NCI-H82 treated with DMSO at 0.1 percent for 48 hours (cell line): ENCODE data around the gene MIOS.
"Not testable (repeated sequence)": the region's sequence is repeated elsewhere in the genome, so short reads cannot be mapped to it uniquely, and the experiment has no call there.

Experiments used
- DNase-seq: peaks from one replicate; lab custom pipeline; 2025; ENCODE audit not compliant: unreplicated experiment; lab: John Stamatoyannopoulos, UW

Gene MIOS

DNA sequence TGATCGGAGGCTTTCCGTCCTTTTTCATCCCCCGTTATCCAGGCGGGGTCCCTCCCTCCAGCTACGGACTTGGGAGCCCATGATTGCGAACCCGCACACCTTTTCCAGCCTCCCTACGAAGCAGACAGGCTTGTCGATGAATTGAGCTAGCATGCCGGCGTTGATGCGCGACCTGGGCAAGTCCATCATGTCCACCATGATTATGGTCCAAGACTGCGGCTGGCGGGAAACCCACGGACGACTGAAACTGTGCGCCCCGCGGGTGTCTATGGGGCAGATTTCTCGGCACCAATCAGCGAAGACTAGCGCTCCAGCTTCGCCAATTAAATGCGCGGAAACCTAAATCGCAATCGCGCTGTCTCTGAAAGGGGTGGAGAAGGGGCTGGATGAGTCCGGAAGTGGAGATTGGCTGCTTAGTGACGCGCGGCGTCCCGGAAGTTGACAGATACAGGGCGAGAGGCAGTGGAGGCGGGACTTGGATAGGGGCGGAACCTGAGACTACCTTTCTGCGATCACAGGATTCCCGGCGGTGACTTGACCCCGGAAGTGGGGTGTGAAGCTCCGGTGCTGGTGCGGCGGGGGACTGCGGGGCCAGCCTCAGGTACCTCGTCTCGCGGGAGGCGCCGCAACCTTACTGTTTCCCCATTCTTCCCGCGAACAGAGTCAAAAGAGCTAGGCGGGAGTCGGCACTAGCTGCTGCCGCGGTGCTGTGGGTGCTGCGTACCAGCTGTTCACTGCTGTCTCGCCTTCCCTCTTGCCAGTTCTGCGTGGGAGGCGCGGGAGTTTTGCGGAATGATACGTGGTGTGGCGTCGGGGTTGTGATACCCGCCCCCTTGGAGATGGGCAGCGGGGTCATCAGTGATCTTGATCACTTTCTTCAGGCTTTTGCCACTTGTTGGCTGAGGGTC is 73.8 kb downstream of the MIOS start, which contains the start of gene UMAD1:
Gene UMAD1, plus strand, starts transcription at position 532 of the 908 bp plus-strand sequence. CDS start 32,620 bp downstream, outside the sequence.
- DNase-seq, result peak; percentile 99

DNA sequence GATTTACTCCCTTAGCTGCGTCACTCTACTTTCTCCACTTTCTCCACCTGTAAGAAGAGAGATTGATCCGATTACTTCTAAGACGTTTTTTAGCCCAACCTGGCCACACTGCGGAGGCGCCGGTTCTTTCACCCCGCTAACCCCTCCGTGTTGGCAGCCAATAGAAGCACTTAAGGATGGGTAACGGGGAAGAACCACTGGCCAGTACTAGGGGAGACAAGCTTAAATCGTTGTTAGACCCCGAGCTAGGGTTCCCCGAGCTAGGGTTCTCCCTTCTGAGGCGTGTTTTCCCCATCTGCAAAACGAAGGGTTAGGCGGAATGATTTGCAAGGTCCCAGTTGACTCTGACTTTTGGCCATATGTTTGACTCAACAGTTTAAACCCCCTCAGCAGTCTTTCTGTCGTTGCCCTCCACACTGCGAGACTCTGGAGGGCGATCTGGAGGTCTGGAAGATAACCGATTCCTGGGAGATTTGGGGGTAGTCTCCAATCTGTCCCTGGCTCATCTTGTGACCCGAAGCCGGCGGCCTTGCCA is 74.5 kb downstream of the MIOS start:
- no peak for DNase-seq

DNA sequence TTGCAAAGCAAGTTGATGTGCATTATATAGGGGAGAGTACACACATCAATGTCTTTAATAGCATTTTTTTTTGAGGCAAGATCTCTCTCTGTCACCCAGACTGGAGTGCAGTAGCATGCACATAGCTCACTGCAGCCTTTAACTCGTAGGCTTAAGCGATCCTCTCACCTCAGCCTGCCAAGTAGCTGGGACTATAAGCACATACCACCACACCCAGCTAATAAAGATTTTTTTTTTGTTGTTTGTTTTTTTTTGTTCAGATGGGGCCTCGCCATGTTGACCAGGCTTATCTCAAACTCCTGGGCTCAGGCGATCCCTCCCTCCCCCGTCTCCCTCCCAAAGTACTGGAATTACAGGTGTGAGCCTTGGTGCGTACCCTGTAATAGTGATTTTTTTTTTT is 75.4 kb downstream of the MIOS start:
- no peak for DNase-seq

DNA sequence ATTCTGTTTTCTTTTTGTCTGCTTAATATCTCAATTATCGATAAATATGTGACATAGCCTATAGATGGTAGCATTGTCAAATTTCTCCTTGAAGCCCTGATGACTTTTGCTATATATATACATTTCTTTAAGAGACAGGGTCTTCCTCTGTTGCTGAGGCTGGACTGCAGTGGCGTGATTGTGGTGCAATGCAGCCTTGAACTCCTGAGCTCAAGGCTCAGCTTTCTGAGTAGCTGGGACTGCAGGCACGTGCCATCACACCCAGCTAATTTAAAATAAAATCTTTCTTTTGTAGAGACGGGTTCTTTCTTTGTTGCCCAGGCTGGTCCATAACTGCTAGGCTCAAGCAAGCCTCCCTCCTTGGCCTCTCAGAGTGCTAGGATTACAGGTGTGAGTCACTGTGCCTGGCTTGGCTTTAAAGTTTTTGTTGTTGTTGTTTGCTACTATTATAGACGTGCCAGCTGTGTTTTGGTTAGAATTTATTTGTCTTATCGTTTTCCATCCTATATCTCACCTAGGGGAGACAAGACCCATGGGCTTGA is 80.9 kb downstream of the MIOS start:
- no peak for DNase-seq

DNA sequence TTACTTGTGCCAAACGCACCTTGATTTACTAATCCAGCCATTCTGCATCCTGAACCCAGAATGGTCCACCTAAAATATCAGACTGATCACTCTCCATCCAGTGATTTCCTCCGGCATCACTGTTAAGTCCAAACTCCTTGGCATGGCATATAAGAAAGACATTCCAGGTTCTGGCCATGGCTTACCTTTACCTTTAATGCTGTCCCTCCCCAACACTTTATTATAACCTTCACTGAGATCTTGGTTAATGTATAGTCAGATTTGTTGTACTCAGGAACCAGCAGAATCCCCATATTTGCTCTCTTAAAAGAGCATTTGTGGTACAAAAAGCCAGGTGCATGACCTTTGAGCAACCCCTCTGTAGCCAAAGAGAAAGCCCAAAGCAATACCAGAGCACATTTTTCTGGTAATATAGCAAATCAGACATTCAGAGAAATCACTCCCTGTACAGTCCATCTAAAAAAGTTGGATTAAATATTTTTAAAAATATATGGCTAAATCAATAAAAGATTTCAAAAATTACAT is 84.1 kb downstream of the MIOS start:
- DNase-seq, result no peak

DNA sequence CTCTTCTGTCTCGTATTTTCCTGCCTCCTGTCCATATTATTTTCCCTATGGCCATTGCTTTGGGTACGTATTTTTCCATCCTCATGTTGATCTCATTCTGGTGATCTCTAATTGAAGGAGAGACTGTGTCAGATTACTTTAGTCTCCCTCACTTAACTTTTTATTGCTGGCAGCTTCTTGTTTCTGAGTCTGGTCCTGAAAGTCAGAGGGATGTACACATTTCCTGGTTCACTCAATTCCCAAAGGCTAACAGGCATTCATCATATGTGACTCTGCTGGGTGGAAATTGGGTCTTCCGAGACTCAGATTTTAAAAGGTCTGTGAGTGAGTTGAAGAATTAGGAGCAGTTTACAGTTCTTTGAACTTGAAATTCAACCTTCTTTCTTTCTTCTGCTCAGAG is 84.8 kb downstream of the MIOS start:
- DNase-seq, result no peak

DNA sequence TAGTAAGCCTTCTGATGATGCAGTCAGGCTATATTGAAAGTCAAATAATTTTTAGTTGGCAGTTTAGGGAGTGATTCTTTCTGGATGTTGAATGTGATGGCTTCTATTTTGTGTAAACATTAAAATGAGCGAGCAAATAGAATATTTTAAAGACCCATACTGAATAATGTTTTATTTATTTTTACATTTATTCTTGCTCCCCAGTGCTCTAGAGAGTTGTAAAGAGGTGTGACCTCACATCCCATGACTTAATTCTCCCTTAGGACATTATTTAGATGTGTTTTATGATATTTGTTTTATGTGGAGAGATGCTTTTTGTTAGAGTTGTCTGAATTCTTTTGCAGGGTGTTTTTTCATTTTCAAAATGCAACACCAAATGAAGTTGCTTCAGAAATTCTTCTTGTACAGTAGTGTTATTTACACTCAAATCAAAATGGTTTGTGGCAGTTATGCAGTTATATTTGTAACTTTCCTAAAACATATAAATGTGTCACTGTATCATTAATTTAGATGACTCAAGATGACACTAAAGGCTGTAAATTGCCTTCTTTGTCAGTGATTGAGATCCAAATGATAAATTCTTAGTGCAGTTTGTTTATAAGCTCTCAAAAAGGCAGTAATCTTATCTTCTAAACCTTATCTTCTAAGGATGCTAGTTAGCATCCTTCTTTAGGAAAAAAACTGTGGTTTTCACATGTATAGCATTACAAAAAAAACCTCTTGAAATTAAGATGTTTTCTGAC is 86.3 kb downstream of the MIOS start:
- no peak for DNase-seq

DNA sequence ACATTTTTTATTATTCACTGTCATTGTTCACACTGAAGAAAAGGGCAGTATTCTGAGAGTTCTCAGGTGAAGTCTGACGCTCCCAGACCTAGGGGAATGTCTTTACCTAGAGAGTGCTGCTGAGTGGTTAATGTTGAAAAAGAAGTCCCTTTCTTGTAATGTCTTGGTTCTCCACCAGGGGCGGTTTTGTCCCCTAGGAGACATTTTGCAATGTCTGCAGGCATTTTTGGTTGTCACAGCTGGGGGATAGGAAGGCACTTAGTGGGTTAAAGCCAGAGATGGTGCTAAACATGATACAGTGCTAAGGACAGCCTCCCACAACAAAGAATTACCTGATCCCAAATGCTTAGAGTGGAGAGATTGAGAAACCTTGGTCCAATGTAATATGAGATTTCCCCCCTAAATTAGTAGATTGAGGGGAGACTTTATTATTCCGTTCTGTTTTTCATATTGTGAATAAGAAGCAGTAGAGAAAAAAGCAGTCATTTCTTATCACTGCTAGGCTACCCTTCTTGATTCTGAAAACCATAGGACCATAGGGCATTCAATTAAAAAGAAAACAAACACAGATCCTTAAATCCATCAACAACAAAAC is 87.0 kb downstream of the MIOS start:
- DNase-seq, result no peak

DNA sequence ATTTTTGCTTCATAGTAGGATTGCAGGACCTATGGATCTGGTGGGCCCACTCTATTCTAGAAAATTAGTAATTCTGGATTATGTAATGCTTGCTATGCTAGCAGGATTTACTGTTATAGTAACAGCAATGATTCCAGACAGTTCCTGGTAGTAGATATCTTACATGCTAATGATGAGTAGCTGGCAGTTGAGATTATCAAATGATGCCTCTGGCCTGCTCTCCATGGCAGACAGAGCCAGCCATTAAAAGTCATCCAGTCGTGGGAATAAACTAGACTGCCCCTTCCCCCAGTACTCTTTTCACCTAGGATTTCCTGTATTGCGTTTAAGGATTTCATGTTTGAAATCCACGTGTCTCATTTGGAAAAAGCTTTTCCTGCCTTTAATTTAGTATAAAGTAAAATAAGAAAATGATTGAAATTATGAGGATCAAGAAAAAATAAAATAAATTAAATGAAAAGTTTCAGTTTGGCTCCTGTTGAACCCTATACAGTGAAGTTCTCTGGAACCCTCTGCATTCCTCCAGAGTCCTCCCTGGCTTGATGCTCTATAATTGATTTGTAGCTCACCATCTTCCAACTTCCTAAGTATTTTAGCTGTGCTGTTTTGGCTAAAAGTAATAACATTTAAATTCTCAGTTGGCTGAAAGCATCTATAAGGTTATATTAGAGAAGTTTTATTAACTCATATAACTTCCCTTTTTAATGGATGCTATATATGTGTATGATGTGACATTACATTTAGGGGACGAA is 88.5 kb downstream of the MIOS start:
- no peak for DNase-seq

DNA sequence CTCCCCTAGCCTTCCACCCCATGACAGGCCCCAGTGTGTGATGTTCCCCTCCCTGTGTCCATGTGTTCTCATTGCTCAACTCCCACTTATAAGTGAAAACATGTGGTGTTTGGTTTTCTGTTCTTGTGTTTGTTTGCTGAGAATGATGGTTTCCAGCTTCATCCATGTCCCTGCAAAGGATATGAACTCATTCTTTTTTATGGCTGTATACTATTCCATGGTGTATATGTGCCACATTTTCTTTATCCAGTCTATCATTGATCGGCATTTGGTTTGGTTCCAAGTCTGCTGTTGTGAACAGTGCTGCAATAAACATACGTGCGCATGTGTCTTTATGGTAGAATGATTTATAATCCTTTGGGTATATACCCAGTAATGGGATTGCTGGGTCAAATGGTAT is 89.8 kb downstream of the MIOS start:
- DNase-seq, result not testable (repeated sequence)
